Raji (cell line): ENCODE measurements around the gene KLHL10.

ENCODE experiments used
- POLR2A ChIP-seq: IDR thresholded peaks from 2 replicates; pipeline ENCODE4 v1.6.1; 2011; ENCODE audit warnings: low read depth, low read length, control low read depth; ENCODE audit not compliant: insufficient read depth

Gene KLHL10

DNA sequence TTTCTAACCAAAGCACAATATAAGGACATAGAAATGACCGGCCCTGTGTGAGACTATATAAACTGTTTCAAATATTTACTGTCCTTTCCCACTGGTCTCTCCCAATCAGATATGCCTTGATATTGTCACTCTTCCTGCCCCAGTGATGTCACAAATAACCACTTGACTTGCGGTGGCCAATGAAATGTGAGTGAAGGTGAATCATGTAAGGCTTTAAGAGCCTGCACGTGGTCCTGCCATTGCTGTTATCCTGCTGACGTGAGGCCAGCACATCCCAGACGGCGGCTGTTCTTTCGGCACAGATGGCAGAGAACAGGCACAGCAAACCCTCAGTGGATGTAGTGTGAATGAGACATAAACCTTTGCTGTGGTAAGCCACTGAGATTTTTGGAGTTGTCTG, 33.0 kb downstream of the KLHL10 start:
- no peak for TF ChIP-seq POLR2A

DNA sequence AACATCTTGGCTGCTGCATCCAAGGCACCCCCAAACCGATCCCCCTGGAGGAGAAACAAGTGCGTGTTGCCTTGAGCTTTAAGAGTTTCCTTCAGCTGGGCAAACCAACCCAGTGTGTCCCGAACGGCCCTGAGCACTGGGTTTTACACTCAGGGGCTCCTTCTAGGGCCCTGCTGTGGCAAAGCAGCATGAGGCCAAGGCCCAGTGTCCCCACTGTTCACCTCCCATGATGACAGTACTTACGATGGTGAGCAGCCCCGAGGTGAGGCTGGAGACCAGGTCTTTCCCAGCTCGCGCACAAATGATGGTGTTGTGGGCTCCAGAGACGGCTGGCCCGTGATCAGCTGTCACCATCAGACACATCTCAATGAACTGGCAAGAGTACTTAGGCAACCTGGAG, 34.2 kb downstream of the KLHL10 start:
- no peak for TF ChIP-seq POLR2A

DNA sequence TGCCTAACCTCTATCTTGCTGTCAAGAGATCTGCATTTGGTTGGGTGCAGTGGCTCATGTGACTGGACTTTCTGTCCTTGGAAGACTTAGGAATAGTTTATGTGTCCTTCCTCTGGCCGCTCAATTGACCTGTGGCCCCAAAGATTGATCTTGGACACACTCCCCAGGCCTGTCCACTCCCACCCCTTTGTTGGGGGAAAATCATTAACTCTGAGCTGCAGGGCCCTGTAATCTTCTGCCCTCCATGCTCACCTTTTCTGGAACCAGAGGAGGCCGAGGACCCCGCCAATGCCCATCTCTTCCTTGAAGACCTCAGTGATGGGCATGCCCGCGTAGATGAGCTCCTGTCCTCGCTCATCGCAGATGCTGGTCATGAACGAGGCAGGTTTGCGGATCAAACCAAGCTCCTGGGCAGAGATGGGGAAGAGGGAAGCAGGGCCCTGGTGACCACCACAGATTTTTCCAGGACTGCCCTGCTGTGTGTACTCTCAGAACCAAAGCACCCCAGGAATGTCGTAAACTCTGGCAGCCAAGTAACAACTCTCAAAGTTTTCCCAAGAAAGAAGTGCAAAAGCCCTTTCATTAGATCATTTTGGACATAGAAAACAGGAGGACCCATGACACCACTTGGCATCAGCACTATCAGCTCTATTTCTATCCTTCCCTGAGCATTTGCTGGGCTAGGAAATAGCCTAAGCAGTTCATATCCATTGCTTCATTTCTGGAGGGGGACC, 36.1 kb downstream of the KLHL10 start:
- TF ChIP-seq POLR2A, result no peak

DNA sequence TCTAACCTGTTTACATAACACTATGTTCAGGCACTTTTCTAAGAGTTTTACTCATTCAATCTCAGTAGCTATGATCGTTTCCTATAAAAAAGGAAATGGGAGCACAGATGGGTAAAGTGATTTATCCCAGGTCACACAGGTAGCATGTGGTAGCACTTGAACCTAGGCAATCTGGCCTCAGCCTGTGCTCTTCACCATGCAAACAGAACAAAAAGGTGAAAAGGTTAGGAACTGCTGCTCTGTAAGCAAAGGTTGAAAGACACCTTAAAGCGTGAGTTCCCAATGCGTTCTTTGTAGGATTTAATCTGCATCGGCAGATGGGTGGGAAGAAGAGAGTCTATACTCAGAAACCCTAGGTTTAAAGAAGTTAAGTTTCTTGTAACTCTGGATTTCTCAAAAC, 42.5 kb downstream of the KLHL10 start:
- no peak for TF ChIP-seq POLR2A

DNA sequence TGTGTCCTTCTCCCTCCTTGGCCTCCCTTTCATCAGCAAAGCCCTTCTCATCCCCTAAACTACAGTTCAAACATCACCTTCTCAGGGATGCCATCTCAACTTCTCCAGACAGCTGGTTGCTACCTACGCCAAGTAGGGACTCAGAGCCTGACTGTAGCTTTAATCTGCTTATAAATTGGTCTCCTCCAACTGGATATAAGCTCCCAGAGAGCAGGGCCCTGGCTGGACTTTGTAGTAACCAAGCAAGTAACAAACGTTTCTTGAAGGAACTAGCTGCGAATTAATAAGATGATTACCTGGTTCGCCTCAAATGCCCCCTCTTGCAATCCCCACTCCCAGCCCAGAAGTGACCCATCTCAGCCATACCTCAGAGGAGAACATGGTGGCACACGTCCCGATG, 45.1 kb downstream of the KLHL10 start:
- no peak for TF ChIP-seq POLR2A

DNA sequence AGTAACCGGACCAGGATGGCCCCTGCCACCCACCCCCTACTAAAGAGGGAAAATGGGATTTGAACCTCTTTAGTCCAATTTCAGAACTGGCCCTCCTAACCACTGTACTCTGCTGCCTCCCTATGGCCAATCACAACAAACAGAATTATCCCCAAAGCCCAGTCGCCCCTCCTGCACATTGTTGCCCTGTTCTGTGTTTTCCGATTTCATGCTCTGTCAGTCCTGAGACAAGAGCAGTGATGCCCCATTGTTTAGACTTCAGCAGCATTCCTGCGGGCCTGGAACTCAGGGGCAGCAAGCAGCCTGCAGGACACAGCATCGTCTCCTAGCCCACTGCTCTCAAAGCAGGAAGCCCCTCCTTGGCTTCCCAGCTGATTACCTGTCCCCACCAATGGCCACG, 48.1 kb downstream of the KLHL10 start:
- TF ChIP-seq POLR2A, result no peak

DNA sequence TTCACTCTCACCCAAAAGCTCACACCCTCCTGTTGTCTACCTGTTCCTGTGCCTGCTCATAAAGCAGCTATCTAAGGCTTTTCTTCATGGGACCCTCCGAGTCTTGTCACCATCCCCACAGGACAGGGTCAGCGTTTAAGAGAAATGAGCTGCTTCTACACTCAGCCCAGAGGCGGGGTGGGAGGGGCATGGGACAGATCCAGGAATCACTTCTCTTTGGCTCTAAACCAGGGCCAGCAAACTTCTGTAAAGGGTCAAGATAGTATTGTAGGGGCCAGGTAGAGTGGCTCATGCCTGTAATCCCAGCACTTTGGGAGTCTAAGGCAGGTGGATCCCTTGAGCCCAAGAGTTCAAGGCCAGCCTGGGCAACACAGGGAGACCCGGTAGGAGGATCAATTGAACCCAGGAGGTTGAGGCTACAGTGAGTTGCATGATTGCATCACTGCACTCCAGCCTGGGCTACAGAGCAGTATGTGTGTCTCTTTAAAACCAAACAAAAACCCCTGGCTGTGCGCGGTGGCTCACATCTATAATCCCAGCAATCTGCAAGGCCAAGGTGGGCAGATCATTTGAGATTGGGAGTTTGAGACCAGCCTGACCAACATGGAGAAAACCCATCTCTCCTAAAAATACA, 50.8 kb downstream of the KLHL10 start:
- no peak for TF ChIP-seq POLR2A

DNA sequence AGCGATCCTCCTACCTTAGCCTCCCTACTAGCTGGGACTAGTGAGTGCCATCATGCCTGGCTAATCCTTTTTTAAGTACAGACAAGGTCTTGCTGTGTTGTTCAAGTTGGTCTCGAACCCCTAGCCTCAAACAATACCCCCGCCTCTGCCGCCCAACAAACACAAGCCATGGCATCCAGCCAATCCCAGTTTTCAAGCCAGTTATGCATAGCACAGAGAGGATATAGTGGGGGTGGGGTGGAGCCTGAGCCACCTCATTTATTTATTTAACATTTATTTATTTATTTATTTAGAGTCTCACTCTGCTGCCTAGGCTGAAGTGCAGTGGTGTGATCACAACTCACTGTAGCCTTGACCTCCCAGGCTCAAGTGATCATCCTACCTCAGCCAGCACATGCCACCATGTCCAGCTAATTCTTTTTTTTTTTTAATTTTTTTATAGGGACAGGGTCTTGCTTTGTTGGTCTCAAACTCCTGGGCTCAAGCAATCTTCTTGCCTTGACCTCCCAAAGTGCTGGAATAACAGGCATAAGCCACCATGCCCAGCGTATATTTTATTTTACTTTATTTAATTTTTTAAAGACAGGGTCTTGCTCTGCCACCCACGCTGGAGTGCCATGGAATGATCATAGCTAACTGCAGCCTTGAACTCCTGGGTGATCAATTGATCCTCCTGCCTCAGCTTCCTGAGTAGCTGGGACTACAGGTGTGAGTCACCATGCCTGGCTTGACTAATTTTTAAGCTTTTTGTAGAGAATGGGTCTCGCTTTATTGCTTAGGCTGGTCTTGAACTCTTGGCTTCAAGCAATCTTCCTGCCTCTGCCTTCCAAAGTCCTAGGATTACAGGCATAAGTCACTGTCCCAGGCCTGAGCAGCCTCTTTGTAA, 53.8 kb downstream of the KLHL10 start:
- TF ChIP-seq POLR2A, result no peak

DNA sequence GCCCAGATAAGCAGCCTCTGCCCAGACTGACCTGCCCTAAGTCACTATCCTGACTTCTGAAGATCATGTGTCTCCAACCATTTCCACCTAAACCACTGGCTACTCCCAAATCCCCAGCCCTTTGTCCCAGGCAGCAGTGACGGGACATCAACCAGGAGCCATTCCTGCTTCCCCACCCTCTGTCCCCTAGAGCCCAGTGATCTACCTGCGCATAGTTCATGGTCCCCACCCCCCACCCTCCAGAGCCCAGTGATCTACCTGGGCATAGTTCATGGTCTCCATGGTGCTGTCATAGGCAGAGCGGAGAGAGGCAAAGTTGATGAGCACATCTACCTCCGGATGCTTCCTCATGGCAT, 54.4 kb downstream of the KLHL10 start:
- no peak for TF ChIP-seq POLR2A

DNA sequence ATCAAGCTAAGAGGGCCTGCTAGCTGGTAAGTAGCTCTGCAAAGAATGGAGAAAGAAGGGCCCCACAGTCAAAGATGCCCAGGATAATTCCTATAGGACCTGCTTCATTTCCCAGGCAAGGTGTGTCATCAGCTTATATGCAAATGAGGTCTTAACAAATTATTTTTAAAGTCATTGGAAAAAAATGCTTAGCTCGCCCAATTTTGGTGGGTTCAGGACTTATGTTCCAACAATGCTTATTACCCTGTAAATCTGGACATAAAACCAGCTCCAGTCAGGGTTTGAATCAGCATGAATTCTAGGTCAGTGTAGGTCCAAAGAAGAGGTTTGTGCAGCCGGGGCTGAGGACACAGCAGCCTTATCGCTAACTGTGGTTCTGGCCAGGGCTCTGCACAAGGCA, 55.8 kb downstream of the KLHL10 start:
- no peak for TF ChIP-seq POLR2A

DNA sequence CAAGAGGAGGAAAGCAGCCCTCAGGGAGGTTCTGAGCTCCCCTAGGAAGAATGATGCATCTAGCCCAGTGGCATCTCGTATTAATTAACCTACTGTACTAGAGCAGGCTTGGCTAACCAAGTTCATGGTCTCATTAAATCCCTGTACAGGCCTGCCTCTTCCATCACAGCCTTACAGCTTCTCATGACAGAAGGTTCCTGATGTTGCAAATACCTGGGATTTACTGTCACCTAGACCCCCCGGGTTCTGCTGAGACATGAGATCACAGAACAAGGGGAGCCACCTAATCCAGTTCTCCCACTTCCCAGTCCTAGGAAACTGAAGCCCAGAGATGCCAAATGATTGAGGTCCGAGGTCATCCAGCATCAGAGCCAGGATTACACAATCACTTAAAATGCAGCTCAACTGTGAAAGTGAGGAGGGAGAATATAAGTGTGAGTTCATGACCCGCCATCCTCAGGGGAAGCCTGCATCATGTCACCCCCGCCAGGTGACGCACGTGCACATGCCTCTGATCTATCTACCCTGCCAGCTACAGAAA, 57.2 kb downstream of the KLHL10 start:
- TF ChIP-seq POLR2A, result no peak

DNA sequence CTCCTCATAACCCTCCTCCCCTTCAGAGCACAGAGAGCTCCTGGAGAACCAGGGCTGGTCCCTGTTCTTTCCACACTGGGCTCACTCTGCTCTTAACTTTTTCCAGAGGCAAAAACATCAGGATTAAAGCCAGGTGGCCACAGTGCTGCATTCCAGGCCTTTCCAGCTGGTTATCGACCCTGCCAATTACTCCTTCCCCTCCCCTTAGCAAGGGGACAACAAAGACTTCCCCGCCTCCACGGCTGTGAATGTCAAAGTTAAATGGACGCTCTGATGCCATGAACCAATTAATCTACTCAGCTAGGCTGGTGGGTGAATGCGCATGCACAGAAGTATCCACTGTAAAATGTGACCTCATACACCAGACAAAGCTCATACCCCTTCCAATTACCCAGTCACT, 58.0 kb downstream of the KLHL10 start:
- no peak for TF ChIP-seq POLR2A

DNA sequence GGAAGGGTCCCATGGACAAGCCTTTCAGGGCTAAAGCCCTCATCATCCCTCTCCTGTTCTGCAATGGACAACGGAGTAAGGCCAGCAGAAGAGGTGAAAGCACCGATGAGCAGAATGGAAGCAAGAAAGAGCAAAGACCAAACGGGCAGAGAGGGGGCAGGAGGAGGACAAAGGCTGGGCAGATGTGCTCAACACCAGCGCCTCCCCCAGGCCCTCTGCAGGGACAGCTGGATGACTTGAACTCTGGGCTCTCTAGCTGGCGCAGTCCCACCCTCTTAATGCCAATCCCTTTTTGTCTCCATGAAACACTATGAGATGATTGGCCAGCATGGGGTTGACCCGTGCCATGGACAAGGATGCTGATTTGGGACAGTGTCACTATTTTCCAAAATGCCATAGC, 59.1 kb downstream of the KLHL10 start:
- TF ChIP-seq POLR2A, result no peak
